HCT116 (cell line): ENCODE results near the gene CLK1.

ENCODE experiments used
- EZH2phosphoT487 ChIP-seq: fragments of 200-600 bp; IDR thresholded peaks from 2 replicates; pipeline ENCODE4 v1.6.1; 2018; ENCODE audit warnings: antibody characterized with exemption, borderline replicate concordance
- JUND ChIP-seq: IDR thresholded peaks from 2 replicates; pipeline ENCODE4 v1.6.1; 2012
- POLR2A ChIP-seq: IDR thresholded peaks from 2 replicates; pipeline ENCODE4 v1.7.0; 2011; ENCODE audit warnings: borderline replicate concordance; ENCODE audit not compliant: insufficient read depth, insufficient read length; ENCODE audit errors: extremely low read depth
- POLR2AphosphoS5 ChIP-seq: IDR thresholded peaks from 2 replicates; pipeline ENCODE4 v1.6.1; 2011; ENCODE audit warnings: mild to moderate bottlenecking, low read depth, low read length, moderate library complexity
- RAD21 ChIP-seq: IDR thresholded peaks from 2 replicates; pipeline ENCODE4 v1.6.1; 2012; ENCODE audit warnings: low read depth, mild to moderate bottlenecking
- SP1 ChIP-seq: IDR thresholded peaks from 2 replicates; pipeline ENCODE4 v1.6.1; 2012; ENCODE audit warnings: low read depth
- ZFX ChIP-seq: fragments of 450-650 bp; IDR thresholded peaks from 2 replicates; pipeline ENCODE4 v1.6.1; 2017
- ZNF274 ChIP-seq: fragments of 200-500 bp; sonication (Bioruptor generic); IDR thresholded peaks from 2 replicates; pipeline ENCODE4 v1.6.1; 2014; ENCODE audit warnings: mild to moderate bottlenecking, low read depth, low read length, inconsistent platforms
- TF ChIP-seq, protein P1 (sequence below), 3 experiments: fragments of 200-600 bp in 1 of 3; sonication (generic) in 1 of 3; IDR thresholded peaks in 2 of 3; conservative IDR thresholded peaks in 1 of 3; 2 replicates each; pipeline ENCODE4 v1.5.1; 2012 to 2017; ENCODE audit warnings: low read depth in 2 of 3, low read length in 2 of 3, antibody characterized with exemption in 1 of 3, borderline replicate concordance in 1 of 3, control low read depth in 1 of 3, mild to moderate bottlenecking in 1 of 3, mixed read lengths in 1 of 3, mixed run types in 1 of 3, moderate library complexity in 1 of 3; ENCODE audit not compliant: insufficient read depth in 1 of 3
- TF ChIP-seq, protein P2 (sequence below): IDR thresholded peaks from 2 replicates; pipeline ENCODE4 v1.6.1; 2012

DNA sequence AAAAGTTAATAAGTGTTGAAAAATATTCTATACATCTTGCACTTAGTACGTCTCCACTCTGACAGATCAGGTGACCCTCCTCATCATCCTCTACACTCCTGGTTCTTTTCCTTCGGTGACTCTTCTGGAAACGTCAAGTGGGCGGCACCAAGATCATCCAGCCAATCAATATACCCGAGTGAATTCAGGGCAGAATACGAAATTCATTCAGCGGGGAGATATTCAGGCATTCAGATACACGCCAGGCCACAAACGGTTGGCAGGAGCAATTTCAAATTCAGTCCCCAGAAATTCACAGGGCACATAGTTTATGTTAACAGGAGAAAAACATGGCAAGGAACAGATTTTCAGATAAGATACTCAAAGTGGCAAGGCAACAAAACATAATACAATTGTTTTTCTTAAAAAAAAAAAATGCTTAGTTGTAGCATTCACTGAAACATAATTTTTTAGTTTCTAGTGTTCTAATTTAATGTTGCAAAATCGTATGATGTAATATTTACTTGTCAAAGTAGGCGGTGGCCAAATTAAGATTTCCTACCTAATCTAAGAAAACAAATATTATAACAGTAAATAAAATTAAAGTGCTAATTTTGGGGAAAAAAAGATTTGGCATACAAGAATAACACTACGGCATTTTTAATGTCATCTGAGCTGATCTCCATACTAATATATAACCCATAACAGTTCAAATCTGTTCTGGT lies 4.2 kb downstream of the CLK1 start:
- TF ChIP-seq RAD21 (no peak), POLR2A (no peak), SP1 (no peak), EZH2phosphoT487 (no peak), ZNF274 (no peak), ZFX (no peak), POLR2AphosphoS5 (no peak), JUND (no peak)
- TF ChIP-seq, protein P1, sequence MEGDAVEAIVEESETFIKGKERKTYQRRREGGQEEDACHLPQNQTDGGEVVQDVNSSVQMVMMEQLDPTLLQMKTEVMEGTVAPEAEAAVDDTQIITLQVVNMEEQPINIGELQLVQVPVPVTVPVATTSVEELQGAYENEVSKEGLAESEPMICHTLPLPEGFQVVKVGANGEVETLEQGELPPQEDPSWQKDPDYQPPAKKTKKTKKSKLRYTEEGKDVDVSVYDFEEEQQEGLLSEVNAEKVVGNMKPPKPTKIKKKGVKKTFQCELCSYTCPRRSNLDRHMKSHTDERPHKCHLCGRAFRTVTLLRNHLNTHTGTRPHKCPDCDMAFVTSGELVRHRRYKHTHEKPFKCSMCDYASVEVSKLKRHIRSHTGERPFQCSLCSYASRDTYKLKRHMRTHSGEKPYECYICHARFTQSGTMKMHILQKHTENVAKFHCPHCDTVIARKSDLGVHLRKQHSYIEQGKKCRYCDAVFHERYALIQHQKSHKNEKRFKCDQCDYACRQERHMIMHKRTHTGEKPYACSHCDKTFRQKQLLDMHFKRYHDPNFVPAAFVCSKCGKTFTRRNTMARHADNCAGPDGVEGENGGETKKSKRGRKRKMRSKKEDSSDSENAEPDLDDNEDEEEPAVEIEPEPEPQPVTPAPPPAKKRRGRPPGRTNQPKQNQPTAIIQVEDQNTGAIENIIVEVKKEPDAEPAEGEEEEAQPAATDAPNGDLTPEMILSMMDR (IDR thresholded peaks at IDR 0.05 in 2 of 3, conservative IDR thresholded peaks at IDR 0.05 in 1 of 3; ENCODE audit: borderline replicate concordance in 1 of 3, insufficient read depth in 1 of 3, low read depth in 2 of 3, low read length in 2 of 3) = no peak
- TF ChIP-seq, protein P2, sequence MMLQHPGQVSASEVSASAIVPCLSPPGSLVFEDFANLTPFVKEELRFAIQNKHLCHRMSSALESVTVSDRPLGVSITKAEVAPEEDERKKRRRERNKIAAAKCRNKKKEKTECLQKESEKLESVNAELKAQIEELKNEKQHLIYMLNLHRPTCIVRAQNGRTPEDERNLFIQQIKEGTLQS = no peak
